Activated B cell treated with CpG ODN at 0.5 μM for 24 hours (primary cell): Measurements from ENCODE around the gene HNF1A. TPM values are rescaled to one million over a fixed set of nuclear protein-coding genes. Genes with fewer than 3 reads are reported as not detected.

Experiments
- ATAC-seq: fragments of 200-7000 bp; cut with Tn5 transposase; one replicate; pipeline ENCODE4 v1.10.0; 2021; ENCODE audit warnings: low read depth, mild to moderate bottlenecking, moderate library complexity
- CTCF ChIA-PET: fragments of 350-600 bp; sonication (Branson Sonifier 250); formaldehyde crosslinking; loops from one replicate; lab custom pipeline; 2021; ENCODE audit warnings: antibody characterized with exemption; lab: Charles Lee
- POLR2A ChIA-PET: fragments of 350-600 bp; sonication (Branson Sonifier 250); formaldehyde crosslinking; loops from one replicate; lab custom pipeline; 2021; ENCODE audit warnings: antibody characterized with exemption; lab: Charles Lee
- DNase-seq: peaks from one replicate; pipeline ENCODE4 v3.0.0; 2022
- H3K27ac Mint-ChIP-seq: one replicate; pipeline ENCODE4 v1.8.0; 2020; ENCODE audit warnings: mixed read lengths
- H3K27me3 Mint-ChIP-seq: one replicate; pipeline ENCODE4 v1.8.0; 2021; ENCODE audit warnings: mixed read lengths
- H3K36me3 Mint-ChIP-seq: one replicate; pipeline ENCODE4 v1.8.0; 2021; ENCODE audit warnings: low read depth, mixed read lengths
- H3K4me1 Mint-ChIP-seq: one replicate; pipeline ENCODE4 v1.8.0; 2021; ENCODE audit warnings: mixed read lengths
- H3K4me3 Mint-ChIP-seq: one replicate; pipeline ENCODE4 v1.8.0; 2020; ENCODE audit warnings: mild to moderate bottlenecking, mixed read lengths
- H3K9me3 Mint-ChIP-seq: one replicate; pipeline ENCODE4 v1.8.0; 2020; ENCODE audit warnings: mixed read lengths
- intact Hi-C: fragments of 100-400 bp; cut with micrococcal nuclease; formaldehyde crosslinking; loops from one replicate; pipeline ENCODE4 v1.15.1; 2024
- total RNA-seq: library from RNA; stranded (reverse); gene quantifications from 2 replicates; pipeline ENCODE4 v1.2.3, GENCODE V29; 2022
- TF ChIP-seq, protein P1 (sequence below): fragments of 200-600 bp; IDR thresholded peaks from one replicate; pipeline ENCODE4 v1.8.0; 2022; ENCODE audit warnings: antibody characterized with exemption, mild to moderate bottlenecking

Gene HNF1A
- total RNA-seq, 1 donor from 2014 or later, result not detected

DNA sequence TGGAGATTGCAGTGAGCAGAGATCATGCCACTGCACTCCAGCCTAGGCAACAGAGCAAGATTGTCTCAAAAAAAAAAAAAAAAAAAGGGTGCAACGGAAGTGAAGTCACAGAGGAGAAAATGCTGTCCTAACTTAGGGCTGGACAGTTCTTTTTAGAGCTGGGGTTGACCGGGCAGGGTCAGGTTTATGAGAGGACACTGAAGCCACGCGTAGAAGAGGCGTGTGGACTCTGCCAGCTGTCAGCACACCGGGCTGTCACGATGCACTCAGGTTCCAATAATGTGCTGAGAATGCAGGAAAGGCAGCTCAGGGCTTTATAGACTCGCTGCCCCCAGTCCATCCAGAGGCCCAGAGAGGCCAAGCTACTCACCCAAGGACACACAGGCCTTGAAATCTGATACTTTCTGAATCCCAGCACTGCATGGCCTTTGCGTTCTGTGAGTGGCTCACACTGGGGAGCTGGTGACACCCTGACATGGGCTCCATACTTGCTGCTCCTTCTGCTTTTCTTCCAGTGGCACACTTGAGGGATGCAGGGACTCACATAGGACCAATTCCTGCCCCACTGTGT, 45.3 kb upstream of the HNF1A start:
- DNase-seq, result no peak
- H3K36me3 Mint-ChIP-seq, result no peaks in the 10 kb centered on the region
- H3K4me1 Mint-ChIP-seq, result peaks cover 2% of the 10 kb centered on the region
- TF ChIP-seq, protein P1, sequence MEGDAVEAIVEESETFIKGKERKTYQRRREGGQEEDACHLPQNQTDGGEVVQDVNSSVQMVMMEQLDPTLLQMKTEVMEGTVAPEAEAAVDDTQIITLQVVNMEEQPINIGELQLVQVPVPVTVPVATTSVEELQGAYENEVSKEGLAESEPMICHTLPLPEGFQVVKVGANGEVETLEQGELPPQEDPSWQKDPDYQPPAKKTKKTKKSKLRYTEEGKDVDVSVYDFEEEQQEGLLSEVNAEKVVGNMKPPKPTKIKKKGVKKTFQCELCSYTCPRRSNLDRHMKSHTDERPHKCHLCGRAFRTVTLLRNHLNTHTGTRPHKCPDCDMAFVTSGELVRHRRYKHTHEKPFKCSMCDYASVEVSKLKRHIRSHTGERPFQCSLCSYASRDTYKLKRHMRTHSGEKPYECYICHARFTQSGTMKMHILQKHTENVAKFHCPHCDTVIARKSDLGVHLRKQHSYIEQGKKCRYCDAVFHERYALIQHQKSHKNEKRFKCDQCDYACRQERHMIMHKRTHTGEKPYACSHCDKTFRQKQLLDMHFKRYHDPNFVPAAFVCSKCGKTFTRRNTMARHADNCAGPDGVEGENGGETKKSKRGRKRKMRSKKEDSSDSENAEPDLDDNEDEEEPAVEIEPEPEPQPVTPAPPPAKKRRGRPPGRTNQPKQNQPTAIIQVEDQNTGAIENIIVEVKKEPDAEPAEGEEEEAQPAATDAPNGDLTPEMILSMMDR, result no peak
- no peak overlapping the region for H3K4me3 Mint-ChIP-seq
- no peak overlapping the region for H3K27ac Mint-ChIP-seq
- CTCF ChIA-PET, result no interaction called here
- peaks cover 8% of the 10 kb centered on the region for H3K27me3 Mint-ChIP-seq
- POLR2A ChIA-PET, result no interaction called here
- H3K9me3 Mint-ChIP-seq, result no peaks in the 10 kb centered on the region
- intact Hi-C loops, result no loop called here
- no peak for ATAC-seq

DNA sequence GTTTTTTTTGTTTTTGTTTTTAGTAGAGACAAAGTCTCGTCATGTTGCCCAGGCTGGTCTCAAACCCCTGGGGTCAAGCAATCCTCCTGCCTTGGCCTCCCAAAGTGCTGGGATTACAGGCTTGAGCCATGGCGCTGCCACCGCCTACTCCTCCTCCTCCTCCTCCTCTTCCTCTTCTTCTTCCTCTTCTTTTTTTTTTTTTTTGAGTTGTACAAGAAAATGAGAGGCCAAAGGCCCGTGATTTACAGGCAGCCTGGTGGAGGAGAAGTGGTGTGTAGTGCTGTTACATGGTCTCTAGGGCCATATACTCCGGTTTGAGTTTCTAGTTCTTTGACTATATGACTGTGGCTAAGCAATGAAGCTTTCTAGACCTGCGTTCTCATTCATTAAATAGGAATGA, 44.6 kb upstream of the HNF1A start:
- Mint-ChIP-seq H3K4me3 (no peak overlapping the region), H3K4me1 (peaks cover 2% of the 10 kb centered on the region), H3K27me3 (peaks cover 10% of the 10 kb centered on the region), H3K27ac (no peak overlapping the region), H3K36me3 (no peaks in the 10 kb centered on the region), H3K9me3 (no peaks in the 10 kb centered on the region)
- ChIA-PET POLR2A (no interaction called here), CTCF (no interaction called here)
- no peak for DNase-seq
- TF ChIP-seq, protein P1, result no peak
- intact Hi-C loops, result no loop called here
- ATAC-seq, result no peak

DNA sequence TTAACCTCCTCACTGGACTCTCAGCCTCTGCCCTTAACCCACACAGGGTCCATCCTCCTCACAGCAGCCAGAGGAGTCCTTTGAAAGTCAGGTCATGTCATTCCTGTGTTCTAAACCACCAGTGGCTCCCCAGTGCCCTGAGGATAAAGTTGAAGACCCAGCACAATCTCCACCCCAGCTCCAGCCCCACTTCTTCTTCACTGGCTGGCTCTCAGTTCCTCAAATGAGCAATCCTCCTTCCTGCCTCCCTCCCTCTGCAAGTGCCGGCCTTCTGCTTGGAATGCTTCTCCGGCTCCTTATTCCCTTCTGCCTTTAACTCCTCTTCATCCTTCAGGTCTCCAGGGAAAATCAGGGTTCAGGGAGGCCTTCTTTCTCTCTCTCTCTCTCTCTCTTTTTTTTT, 42.1 kb upstream of the HNF1A start:
- Mint-ChIP-seq H3K4me1 (peaks cover 2% of the 10 kb centered on the region), H3K27ac (no peak overlapping the region), H3K27me3 (peaks cover 10% of the 10 kb centered on the region), H3K4me3 (no peak overlapping the region), H3K36me3 (no peaks in the 10 kb centered on the region), H3K9me3 (no peaks in the 10 kb centered on the region)
- TF ChIP-seq, protein P1, result no peak
- ATAC-seq (no peak), DNase-seq (no peak)
- intact Hi-C loops, result no loop called here
- ChIA-PET CTCF (no interaction called here), POLR2A (no interaction called here)

DNA sequence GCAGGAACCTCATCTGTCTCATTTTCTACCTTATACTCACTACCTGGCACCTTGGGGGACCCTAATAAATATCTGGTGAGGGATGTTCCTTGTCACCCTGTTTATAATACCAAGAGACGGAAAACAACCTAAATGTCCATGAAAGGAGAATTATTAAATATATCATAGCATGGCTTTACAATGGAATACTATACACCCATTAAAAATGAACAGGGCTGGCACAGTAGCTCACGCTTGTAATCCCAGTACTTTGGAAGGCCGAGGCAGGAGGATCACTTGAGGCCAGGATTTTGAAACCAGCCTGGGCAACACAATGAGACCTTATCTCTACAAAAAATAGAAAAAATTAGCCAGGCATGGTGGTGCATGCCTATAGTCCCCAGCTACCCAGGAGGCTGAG, 39.8 kb upstream of the HNF1A start:
- Mint-ChIP-seq H3K9me3 (no peaks in the 10 kb centered on the region), H3K4me1 (peaks cover 2% of the 10 kb centered on the region), H3K4me3 (no peak overlapping the region), H3K27me3 (peaks cover 7% of the 10 kb centered on the region), H3K36me3 (no peaks in the 10 kb centered on the region), H3K27ac (no peak overlapping the region)
- TF ChIP-seq, protein P1, result no peak
- DNase-seq (no peak), ATAC-seq (no peak)
- ChIA-PET POLR2A (no interaction called here), CTCF (interaction anchor here (0.5 to 0.7 kb wide), 2 partner anchors 158 to 426 kb away, joined by 3 read pairs; no protein-coding TSS in a partner anchor)
- intact Hi-C loops, result no loop called here

DNA sequence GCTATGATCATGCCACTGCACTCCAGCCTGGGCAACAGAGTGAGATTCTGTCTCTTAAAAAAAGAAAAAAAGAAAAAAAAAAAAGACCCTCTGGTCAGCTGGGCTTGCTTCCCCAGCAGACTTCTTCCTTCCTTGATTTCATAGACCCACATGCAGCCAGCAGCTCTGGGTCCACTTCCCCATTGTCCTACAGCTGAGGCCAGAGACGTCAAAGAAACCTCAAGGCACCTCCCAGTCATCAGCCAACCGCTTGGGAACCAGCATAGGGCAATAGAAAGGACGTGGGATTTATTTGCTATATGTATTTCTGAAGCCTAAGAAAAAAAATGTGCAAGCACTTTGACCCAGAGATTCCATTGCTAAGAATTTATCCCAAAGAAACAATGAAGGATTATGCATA, 38.8 kb upstream of the HNF1A start:
- DNase-seq (no peak), ATAC-seq (no peak)
- TF ChIP-seq, protein P1, result no peak
- H3K4me1 Mint-ChIP-seq, result peaks cover 2% of the 10 kb centered on the region
- no peaks in the 10 kb centered on the region for H3K36me3 Mint-ChIP-seq
- intact Hi-C loops, result no loop called here
- H3K27me3 Mint-ChIP-seq, result peaks cover 7% of the 10 kb centered on the region
- ChIA-PET CTCF (interaction anchor here (0.6 to 0.9 kb wide), 3 partner anchors 17 to 171 kb away, joined by 3 to 4 read pairs (median 3); no protein-coding TSS in a partner anchor), POLR2A (interaction anchor here (0.7 kb wide), 1 partner anchor 292 kb away, joined by 3 read pairs; no protein-coding TSS in a partner anchor)
- H3K4me3 Mint-ChIP-seq, result no peak overlapping the region
- H3K27ac Mint-ChIP-seq, result no peak overlapping the region
- H3K9me3 Mint-ChIP-seq, result no peaks in the 10 kb centered on the region
